GM12874 (cell line): ENCODE data around the gene PRG3.

ENCODE experiments used
- TF ChIP-seq, protein P1 (sequence below): IDR thresholded peaks from 2 replicates; pipeline ENCODE4 v1.5.1; 2011; ENCODE audit warnings: low read depth, mild to moderate bottlenecking, control low read depth, low read length, moderate library complexity; ENCODE audit not compliant: insufficient read depth

The PRG3 gene

DNA sequence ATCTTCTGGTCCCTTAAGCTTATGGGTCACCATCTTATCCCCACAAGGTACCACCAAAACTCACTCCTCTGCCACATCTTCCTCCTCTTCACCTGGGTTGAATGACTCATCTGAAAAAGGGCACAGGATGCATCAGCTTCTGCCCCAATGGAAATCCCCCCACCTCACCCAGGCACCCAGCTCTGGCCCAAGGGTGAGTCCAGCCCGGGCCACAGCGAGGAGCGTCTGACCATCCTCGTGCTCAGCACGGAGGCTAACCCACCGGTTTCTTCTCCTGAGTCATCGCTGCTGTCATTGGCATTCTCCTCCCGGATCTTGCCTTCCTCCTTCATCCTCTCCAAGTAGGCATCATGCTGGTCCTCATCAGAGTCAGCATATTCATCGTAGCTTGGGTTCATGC lies 50.9 kb downstream of the PRG3 start:
- TF ChIP-seq, protein P1, sequence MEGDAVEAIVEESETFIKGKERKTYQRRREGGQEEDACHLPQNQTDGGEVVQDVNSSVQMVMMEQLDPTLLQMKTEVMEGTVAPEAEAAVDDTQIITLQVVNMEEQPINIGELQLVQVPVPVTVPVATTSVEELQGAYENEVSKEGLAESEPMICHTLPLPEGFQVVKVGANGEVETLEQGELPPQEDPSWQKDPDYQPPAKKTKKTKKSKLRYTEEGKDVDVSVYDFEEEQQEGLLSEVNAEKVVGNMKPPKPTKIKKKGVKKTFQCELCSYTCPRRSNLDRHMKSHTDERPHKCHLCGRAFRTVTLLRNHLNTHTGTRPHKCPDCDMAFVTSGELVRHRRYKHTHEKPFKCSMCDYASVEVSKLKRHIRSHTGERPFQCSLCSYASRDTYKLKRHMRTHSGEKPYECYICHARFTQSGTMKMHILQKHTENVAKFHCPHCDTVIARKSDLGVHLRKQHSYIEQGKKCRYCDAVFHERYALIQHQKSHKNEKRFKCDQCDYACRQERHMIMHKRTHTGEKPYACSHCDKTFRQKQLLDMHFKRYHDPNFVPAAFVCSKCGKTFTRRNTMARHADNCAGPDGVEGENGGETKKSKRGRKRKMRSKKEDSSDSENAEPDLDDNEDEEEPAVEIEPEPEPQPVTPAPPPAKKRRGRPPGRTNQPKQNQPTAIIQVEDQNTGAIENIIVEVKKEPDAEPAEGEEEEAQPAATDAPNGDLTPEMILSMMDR = no peak

DNA sequence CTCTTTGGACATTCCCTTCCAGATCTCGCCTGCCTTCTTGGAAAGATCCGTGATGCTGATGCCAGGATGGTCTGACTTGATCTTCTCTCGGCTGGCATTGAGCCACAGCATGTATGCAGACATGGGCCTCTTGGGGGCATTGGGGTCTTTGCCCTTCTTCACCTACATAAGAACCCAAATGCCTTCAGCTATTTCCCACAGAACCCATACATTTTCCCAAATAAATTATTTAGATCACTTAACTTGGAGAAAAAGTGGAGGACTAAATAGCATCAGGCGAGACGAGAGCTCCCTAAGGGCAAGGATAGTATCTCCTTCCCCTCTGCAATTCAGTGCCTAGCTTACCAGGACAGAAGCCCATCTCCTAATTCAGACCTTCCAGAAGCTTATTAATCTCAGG lies 53.2 kb downstream of the PRG3 start:
- TF ChIP-seq, protein P1 = no peak
